Subcutaneous adipose tissue (tissue), 4 donors: ENCODE measurements around the gene TCF12. TPM values are rescaled to one million over a fixed set of nuclear protein-coding genes. Genes with fewer than 3 reads are reported as not detected.

Experiments
- CTCF ChIP-seq: fragments of 450-650 bp; IDR thresholded peaks from one replicate; pipeline ENCODE4 v1.5.1; 2016; ENCODE audit warnings: low read depth, mild to moderate bottlenecking, control low read depth, antibody characterized with exemption, moderate library complexity
- total RNA-seq, 4 donors: library from RNA; depleted of rRNA; stranded (reverse); fragments of >200 nt; gene quantifications; one replicate each; pipeline ENCODE4 v1.1.0, GENCODE V29; 2016

Gene TCF12
- total RNA-seq, 4 donors from 2014 or later = 138 to 171 (median 166) TPM

GRCh38 chr15:57048930-57049549 lies 130.6 kb downstream of the TCF12 start:
- TF ChIP-seq CTCF = no peak

- no peak for TF ChIP-seq CTCF
Measured at GRCh38 chr15:57053470-57053869, 135.0 kb downstream of the TCF12 start.

- TF ChIP-seq CTCF = no peak
Measured at GRCh38 chr15:57054204-57054750, 135.8 kb downstream of the TCF12 start.

GRCh38 chr15:57056357-57056756 lies 137.9 kb downstream of the TCF12 start:
- TF ChIP-seq CTCF = no peak

- TF ChIP-seq CTCF = no peak
Measured at GRCh38 chr15:57057134-57057930, 138.9 kb downstream of the TCF12 start.

- TF ChIP-seq CTCF = no peak
Measured at GRCh38 chr15:57059026-57059660, 140.7 kb downstream of the TCF12 start.

GRCh38 chr15:57060799-57061198 lies 142.4 kb downstream of the TCF12 start:
- TF ChIP-seq CTCF = no peak
